ENCODE data around the gene NOS2.
"Not testable (repeated sequence)": the region's sequence is repeated elsewhere in the genome, so short reads cannot be mapped to it uniquely, and the experiment has no call there.

Gene NOS2

DNA sequence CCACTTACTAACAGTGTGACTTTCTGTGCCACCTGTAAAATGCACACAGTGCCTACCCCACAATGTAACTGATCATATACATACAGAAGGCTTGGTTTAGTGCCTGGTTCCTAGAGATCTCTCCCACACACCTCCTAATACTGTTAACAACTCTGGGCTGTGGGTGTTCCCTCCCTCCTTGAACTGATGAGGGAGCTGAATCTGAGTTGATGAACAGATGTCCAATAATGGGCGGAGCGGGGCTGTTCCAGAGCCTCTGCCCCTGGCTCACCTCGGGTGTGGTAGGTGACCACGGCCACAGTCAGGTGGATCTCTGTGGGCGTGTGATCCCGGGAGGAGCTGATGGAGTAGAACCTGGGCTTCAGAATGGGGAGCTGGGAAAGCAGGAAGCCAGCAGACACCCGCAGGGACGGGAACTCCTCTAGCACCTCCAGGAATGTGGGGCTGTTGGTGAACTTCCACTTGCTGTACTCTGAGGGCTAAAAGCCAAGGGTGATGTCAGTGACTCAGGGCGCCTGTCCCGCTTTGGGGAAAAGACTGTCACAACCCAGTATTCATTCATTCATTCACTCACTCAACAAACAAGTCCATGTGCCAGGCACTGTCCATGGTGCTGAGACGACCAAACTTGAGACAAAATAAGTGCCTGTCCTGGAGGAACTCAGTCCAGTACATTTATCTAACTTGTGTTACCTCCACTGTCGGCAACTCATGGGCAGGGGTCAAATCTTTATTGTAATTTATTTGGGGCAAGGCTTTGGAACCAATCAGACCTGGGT, 37.6 kb downstream of the NOS2 start:
- peak; percentile 56 for DNase-seq (ENCODE audit: low read depth, low spot score)
- no peak overlapping the region for H3K4me3 ChIP-seq (ENCODE audit: low read length)

DNA sequence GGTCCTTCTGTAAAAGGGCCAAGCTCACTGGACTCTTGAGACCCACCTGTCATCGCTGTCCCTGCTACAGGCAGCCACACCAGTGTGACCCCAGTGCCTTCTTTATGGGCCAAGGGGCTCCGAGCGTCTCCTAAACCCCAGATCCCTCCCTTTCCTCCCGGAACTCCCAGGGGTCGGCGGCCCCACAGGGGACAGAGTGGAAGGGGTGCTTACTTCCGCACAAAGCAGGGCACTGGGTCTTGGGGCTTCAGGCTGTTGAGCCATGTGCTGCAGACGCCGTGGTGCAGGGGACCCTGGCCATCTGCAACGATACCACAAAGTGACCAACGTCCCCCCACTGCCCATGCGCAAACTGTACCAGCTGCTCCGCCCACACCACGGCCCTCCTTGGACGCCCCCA, 39.4 kb downstream of the NOS2 start:
- not testable (repeated sequence) for H3K4me3 ChIP-seq (ENCODE audit: low read length); DNase-seq (ENCODE audit: low read depth, low spot score)

DNA sequence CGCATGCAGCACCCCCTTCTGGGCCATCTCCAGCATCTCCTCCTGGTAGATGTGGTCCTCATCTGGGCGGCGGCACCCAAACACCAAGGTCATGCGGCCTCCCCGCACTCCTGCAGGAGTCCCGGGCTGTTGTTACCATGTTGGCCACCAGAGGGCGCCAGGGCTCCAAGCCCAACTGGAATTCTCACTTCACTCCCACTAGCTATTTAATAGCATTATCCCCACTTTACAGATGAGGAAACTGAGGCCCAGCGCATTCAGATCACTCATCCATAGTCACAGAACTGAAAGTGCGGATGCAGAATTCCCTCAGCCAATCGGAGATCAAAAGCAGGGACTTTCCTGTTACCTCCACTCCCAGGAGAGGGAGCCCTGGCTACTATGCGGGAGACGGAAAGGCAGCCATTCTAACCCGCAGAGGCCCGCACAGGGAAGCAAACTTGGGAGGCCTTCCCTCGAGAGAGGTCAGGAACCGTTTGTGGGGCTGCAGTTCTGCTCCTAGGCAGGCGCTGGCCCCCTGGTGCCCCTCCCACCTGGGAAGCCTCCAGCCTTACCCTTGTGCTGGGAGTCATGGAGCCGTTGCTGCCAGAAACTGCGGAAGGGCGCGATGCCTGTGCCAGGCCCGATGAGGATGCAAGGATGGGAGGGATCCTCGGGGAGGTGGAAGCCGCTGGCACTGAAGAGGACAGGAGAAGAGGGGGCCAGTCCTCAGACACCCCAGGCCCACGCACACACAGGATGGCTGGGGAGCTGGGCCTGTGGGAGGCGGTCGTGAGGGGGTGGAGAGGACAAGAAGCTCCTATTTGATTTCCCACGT, 40.1 kb downstream of the NOS2 start:
- peak; percentile 38 for DNase-seq (ENCODE audit: low read depth, low spot score)
- H3K4me3 ChIP-seq (ENCODE audit: low read length), result no peak overlapping the region

DNA sequence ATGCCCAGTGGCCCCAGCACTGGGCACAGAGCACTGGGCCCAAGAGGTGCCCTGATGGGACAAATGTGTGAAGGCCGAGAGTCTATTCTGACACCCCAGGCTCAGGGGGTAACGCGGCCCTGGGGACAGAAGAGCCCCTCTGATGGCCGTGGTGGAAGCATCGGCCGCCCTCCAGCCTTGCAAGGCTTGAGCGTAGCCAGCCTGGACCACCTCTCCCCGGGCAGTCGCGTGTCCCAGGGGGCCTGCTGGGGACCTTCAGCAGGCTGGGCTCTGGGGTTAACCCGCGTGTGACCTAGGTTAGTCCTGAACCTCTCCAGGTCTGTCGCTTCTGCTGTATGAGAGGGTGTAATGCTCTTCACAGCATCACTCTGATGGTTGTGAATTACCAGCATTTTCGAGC, 40.8 kb downstream of the NOS2 start:
- DNase-seq (ENCODE audit: low read depth, low spot score), result no peak
- no peak overlapping the region for H3K4me3 ChIP-seq (ENCODE audit: low read length)

DNA sequence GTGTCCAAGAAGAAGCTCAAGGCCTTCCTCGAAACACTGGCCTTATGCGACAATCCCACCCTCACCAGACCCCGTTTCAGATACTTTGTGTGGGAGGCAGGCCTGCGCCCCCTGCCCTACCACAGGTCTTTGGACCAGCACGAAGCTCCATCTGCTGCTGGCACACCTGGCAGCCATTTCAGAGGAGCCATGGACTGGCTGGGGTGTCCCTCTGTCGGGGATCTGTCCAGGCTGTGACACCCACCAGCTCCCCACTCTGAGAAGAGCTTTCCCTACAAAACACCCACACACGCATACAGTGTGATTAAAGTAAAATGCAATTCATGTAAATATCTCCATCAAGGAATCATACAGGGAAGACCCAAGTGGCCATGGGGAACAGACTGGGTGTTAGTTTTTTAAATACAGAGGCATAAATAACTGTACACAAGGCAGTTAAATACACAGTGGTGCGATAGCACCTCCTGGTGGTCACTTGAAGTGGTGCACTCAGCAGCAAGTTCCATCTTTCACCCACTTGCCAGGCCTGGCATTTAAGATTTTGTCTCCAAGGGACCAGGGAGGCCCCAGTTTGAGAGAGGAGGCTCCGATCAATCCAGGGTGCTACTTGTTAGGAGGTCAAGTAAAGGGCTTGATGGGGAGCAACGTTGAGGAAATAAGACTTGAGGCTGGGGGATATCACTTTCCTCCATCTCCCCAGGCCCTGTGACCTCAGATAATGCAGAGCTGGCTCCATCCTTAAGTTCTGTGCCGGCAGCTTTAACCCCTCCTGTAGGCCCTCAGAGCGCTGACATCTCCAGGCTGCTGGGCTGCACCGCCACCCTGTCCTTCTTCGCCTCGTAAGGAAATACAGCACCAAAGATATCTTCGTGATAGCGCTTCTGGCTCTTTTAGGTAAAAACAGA, 43.6 kb downstream of the NOS2 start:
- no peak overlapping the region for H3K4me3 ChIP-seq (ENCODE audit: low read length)
- DNase-seq (ENCODE audit: low read depth, low spot score), result peak; percentile 79

DNA sequence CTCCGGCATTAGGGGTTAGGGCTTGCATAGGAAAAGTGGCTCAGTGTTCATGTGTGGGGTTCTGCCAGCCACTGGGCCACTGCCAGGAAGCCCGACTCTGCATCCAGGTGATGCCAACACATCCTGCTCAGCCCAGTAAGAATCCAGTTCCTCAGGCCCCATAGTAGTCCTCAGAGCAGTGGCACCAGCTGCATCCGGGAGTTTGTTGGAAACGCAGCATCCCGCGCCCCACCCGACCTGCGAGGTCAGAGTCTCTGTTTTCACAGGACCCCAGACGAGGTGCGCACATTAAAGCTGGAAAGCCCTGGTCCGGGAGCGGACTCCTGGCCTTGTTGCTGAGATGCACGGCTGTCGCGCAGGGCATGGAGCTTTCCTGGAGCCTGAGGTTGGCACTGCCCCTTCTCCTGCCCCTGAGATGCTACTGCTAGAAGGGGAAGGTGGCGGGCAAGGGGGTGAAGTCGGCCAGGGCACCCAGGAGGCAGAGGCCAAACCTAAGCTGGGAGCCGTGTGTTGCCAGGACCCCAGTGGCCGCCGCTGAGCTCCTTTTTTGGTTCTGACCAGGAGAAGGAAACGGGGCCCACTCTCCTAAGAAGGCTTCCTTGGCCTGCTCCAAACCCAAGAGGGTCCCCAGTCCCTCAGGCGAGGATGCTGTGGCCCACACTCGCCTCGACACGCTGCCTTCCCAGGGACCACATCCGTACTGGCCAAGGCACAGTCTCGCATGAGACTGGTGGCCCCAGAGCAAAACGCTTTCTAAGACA, 44.4 kb downstream of the NOS2 start:
- DNase-seq (ENCODE audit: low read depth, low spot score), result no peak
- no peak overlapping the region for H3K4me3 ChIP-seq (ENCODE audit: low read length)

DNA sequence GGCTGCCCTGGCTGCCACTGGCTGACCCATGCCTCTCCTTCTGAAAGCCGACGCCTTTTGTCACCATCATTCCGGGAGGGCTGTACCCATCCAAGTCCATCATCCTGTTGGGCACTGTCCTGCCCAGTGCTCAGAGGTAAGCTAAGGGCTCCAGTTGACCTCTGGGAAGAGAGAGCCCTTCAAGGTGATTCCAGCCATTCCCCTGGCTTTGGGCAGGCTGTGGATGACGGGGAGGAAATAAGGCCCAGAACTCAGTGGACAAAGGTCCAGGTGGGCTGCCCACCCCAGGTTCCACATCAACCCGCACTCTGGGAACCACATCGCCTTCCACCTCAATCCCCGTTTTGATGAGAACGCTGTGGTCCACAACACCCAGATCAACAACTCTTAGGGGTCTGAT, 45.8 kb downstream of the NOS2 start:
- no peak for DNase-seq (ENCODE audit: low read depth, low spot score)
- H3K4me3 ChIP-seq (ENCODE audit: low read length), result no peak overlapping the region

DNA sequence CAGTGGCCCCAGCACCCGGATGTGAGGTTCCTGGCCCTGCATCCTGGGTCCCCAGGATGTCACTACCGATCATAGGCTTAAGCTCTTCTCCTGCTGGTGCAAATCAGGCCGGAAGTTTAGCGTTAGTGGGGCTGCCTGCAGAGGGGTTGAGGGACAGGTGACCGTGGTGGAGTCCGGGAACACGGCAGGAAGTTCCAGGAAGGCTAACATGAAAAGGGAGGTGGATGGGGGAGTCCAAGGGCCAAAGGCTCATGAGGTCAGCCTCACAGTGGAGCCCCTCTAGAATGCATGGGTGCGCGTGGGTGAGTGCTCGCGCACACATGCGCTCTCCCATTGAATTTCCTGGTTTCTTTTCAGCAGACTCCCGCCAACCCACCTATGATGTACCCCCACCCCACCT, 46.6 kb downstream of the NOS2 start:
- not testable (repeated sequence) for H3K4me3 ChIP-seq (ENCODE audit: low read length); DNase-seq (ENCODE audit: low read depth, low spot score)

DNA sequence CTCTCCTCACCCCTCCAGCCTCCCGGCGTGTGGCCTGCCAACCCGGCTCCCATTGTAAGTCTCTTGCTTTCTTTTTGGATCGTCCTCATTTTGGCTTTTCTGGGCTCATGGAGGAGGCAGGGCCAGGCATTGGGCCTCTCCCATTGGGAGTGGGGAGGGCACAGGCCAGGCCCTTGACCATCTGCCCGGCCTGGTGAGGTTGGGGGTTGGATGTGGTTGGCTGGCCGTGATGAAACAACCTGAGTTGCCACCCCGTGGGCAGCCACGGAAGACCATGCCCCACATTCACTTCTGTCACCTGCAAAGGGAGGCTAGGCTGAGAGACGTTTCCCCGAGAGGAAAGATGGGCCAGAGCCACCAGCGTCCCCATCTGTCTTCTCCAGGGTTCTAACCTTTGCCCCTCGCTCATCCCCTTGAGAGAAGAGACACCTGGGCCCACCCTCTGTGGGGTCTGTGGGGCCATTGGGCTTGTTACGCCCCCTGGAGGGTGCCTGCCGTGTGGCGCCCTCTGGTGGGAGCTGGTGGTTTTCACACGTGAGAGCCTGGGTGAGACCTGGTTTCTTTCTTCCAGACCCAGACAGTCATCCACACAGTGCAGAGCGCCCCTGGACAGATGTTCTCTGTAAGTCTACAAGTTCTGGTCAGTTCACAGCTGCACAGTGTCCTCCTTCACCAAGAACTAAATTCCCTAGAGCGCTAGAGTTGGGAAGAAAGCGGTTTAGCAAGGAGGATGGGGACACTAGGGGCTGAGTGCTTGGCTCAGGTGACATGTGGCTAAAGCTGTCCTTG, 47.3 kb downstream of the NOS2 start:
- DNase-seq (ENCODE audit: low read depth, low spot score); H3K4me3 ChIP-seq (ENCODE audit: low read length): not testable (repeated sequence)

DNA sequence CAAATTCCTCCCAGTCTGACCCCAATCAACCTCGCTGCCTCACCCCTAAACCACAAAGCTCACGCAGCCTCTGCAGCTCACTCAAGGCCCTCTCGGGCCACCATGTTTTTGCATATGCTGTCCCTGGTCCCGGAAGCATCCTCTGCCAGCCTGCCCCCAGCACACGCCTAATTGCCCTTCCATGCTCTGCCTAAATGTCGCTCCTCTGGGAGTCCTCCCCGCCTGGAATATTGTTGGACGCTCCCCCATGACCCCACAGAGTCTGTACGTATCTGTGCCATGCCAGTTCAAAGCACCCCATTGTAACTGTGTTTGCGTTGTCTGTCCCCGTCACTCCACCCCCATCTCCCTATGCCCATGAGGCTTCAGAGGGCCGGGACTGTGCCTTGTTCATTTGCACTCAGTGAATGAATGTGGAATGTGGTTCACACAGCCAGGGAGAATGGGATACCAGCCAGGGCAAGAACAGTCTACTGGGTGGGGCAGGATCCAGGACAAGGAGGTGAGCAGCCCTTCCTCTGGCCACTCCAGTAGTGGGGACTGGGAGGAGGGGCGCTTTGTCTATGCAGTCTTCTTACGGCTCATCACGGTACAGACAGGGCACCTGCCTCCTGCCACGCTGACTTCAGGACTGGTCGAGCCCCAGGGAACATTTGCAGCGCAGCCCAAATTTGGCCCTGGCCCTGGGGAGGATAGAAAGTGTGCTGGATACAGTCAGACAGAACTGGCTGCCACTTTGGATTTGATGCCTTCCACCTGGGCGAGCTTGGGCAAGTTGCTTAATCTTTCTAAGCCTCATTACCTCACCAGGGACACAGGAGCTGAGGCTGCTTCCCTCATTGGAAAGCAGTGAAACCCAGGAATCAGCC, 48.5 kb downstream of the NOS2 start:
- no peak for DNase-seq (ENCODE audit: low read depth, low spot score)

DNA sequence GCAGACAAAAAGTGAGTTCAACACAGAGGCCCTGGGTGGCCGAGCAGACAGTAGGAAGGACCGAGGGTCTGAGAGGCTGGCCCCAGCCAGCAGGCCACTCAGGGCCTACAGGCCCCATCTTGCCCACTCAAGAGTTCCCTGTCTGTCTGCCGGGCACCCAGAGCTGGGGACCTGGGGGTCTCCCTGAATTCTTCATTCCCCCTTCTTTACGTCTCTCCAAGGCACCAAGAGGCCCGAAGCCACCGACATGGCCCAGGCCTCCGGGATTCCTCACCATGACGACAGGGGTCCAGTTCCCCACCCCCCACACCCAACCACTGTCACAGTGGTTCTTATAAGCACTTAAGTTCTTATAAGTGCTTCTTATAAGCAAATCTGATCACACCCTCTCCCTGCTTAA, 49.2 kb downstream of the NOS2 start:
- no peak overlapping the region for H3K4me3 ChIP-seq (ENCODE audit: low read length)
- DNase-seq (ENCODE audit: low read depth, low spot score), result no peak

More for the DNA sequence above, 48.5 kb downstream of the NOS2 start:
- H3K4me3 ChIP-seq (ENCODE audit: low read length), result no peak overlapping the region

DNA sequence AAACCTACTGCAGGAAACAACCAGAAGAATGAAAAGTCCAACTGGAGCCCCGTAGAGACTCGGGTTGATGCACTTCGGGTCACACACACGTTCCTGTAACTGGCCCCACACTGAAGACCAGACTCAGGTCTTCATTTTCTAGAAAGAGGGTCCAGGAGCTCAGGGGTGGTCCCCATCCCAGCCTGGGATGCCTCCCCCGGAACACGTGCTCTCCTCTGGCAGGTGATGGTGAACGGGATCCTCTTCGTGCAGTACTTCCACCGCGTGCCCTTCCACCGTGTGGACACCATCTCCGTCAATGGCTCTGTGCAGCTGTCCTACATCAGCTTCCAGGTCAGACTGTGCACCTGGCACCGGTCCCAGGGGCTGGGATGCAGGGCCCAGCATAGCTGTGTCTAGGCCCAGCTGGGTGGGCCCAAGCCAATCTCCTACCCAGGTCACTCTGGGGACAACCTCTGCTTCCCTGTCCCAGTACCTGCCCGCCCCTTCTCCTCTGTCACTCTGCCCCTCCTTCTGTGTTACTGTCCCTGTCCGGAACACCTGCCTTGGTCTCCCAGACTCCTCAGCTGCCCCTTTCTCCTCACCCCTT, 50.7 kb downstream of the NOS2 start:
- not testable (repeated sequence) for H3K4me3 ChIP-seq (ENCODE audit: low read length); DNase-seq (ENCODE audit: low read depth, low spot score)

DNA sequence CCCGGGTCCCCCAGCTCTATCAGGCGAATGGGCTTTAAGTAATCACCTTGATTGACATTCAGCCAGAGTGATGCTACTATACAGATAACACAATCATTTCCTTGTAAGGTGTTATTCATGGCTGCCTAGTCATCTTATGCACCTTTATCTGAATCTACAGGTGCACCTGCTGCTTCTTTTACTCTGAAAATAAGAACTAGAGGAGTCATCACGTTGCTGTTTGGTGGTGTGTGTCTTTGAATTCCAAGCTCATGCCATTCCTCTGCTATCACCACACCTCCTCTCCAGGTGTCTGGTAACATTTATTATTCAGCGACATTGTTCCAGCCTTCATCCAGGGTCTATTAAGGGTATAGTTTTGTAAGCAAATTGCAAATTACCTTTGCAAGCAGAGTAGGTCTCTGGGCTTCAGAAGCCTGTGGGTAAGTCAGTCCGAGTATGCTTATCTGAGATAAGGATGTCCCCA, 51.9 kb downstream of the NOS2 start:
- H3K4me3 ChIP-seq (ENCODE audit: low read length), result no peak overlapping the region
- no peak for DNase-seq (ENCODE audit: low read depth, low spot score)

DNA sequence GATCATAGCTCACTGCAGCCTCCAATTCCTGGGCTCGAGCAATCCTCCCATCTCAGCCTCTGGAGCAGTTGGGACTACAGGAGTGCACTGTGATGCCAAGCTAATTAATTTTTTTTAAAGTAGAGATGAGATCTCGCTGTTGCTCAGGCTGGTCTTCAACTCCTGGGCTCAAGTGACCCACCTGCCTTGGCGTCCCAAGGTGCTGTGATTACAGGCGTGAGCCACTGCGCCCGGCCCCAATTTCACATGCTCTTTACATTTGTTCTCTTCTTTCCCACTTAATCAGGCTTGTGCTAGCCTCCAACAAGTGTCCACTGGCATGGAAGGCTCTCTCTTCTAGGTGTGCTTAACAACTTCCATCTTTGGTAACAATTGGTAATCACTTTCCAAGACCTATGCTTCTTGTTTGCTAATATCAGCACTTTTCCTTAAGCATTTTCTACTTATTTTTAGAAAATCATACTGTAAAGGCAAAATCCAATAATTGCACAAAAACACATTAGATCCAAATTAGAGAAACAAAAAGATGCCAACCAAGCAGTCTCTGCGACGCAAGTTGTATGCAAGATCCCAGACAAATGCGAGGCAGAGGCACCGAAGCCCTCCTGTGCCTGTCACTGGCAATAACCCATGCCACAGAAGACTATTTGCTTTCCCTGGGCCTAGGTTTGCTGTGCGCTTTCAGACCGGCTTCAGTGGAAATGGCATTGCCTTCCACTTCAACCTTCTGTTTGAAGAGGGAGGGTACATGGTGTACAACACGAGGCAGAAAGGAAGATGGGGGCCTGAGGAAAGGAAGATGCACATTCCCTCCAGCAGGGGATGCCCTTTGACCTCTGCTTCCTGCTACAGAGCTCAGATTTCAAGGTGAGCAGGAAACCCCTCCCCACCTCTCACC, 52.6 kb downstream of the NOS2 start:
- DNase-seq (ENCODE audit: low read depth, low spot score), result peak; percentile 36
- H3K4me3 ChIP-seq (ENCODE audit: low read length), result no peak overlapping the region

DNA sequence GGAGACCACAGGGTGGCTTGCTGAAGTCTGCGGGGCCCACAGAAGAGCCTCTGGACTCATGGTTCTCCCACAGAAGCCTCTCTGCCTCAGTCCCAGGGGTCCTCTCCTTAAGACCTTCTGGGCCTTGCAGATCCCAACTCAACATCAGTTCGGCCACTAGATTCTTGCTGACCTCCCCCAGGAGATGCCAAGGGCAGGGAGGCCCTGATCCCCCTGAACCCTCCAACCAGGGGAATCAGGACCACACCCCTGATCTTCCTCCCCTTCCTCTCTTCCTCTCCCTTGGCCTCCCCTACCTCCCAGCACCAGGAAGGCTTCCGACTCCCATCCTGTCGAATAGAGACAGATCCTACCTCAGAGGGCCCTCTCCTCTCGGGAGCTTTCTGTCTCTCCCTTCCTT, 53.4 kb downstream of the NOS2 start:
- DNase-seq (ENCODE audit: low read depth, low spot score), result no peak
- no peak overlapping the region for H3K4me3 ChIP-seq (ENCODE audit: low read length)

DNA sequence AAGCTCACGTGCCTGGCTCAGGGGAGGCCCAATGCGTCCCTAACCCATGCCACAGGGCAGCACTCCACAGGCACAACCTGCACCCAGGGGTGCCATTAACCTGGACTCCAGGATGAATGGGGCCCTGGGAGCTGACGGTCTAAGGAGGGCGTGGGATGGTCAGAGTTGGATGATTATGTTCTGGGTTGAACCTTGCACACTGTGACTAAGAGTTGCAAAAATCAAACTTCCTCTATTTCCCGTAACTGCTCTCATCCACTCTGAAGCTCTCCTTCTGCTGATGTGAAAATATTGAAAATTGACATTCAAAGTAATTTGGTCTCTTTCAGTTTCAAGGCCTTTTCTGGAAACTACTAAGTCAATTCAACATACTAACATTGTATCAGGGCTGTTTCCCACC, 54.0 kb downstream of the NOS2 start:
- not testable (repeated sequence) for DNase-seq (ENCODE audit: low read depth, low spot score); H3K4me3 ChIP-seq (ENCODE audit: low read length)
